ENCODE data around the gene BTBD1.

DNA sequence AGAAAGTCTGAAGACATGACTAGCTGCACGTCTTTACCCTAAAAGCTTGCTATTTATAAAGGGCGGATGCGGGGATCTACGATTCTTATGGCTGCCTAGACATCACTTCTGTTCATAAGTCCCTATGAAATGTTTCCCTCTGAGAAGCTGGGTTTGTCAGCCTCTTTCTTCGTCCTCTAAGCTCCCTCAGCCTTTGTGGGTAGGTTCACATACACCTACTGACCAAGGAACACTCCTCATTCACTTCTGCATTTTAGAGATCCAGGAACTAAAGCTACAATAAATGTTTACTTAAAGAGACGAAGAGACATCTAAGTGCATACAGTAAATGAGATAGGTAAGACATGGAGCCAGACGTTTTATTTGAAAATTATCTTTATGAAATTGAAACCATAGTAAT is 97.7 kb downstream of the BTBD1 start:
- TF ChIP-seq, protein P1, sequence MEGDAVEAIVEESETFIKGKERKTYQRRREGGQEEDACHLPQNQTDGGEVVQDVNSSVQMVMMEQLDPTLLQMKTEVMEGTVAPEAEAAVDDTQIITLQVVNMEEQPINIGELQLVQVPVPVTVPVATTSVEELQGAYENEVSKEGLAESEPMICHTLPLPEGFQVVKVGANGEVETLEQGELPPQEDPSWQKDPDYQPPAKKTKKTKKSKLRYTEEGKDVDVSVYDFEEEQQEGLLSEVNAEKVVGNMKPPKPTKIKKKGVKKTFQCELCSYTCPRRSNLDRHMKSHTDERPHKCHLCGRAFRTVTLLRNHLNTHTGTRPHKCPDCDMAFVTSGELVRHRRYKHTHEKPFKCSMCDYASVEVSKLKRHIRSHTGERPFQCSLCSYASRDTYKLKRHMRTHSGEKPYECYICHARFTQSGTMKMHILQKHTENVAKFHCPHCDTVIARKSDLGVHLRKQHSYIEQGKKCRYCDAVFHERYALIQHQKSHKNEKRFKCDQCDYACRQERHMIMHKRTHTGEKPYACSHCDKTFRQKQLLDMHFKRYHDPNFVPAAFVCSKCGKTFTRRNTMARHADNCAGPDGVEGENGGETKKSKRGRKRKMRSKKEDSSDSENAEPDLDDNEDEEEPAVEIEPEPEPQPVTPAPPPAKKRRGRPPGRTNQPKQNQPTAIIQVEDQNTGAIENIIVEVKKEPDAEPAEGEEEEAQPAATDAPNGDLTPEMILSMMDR (IDR thresholded peaks at IDR 0.05), result no peak
- no peak for TF ChIP-seq EP300 (IDR thresholded peaks at IDR 0.05)
